ENCODE results near the gene TPX2. TPM values are rescaled to one million over a fixed set of nuclear protein-coding genes. Genes with fewer than 3 reads are reported as not detected.

TPX2 gene
- total RNA-seq, 1 donor from 2014 or later, result 126 TPM

GRCh38 chr20:31707258-31707615 lies 31.9 kb upstream of the TPX2 start:
- no peak for DNase-seq (ENCODE audit: low read depth)
- no peak overlapping the region for H3K4me3 ChIP-seq (ENCODE audit: low read depth, low read length)
- TF ChIP-seq CTCF (conservative IDR thresholded peaks at IDR 0.05; ENCODE audit: low read depth, low read length), result no peak

DNA sequence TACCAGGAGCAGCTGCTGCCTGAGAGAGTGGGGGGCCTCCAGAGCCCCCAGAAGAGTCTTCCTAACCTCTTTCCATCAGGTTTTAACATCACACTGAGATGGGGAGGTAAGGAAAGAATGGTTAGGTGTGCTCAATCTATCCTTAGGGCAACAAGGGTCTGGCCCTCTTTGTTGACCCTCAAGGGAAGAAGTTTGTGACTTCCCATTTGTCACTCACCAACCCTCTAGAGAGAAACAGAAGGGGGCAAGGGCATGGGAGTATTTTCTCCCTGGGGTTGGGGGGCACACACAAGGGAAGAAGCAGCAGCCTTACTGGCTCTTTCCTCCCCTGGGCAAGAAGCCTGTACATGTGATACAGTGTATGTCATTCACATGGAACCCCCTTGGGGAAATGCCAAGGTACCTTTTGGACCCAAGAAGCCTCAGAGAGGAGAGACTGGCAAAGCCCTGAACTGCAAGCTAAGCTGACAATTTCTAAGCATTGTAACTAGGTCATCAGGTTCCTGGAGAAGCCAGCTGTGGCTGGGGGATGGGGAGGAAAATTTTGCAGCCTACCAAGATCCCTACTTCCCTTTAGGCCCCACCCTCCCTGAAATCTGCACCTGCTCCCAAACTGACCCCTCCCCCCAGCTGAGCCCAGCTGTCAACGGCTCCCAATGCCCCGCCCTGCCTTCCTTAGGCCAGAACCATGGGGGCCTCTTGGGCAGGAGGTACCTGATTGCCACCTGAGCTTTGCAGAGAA lies 30.9 kb upstream of the TPX2 start:
- no peak for DNase-seq (ENCODE audit: low read depth)
- no peak for TF ChIP-seq CTCF (conservative IDR thresholded peaks at IDR 0.05; ENCODE audit: low read depth, low read length)
- H3K4me3 ChIP-seq (ENCODE audit: low read depth, low read length), result no peak overlapping the region

DNA sequence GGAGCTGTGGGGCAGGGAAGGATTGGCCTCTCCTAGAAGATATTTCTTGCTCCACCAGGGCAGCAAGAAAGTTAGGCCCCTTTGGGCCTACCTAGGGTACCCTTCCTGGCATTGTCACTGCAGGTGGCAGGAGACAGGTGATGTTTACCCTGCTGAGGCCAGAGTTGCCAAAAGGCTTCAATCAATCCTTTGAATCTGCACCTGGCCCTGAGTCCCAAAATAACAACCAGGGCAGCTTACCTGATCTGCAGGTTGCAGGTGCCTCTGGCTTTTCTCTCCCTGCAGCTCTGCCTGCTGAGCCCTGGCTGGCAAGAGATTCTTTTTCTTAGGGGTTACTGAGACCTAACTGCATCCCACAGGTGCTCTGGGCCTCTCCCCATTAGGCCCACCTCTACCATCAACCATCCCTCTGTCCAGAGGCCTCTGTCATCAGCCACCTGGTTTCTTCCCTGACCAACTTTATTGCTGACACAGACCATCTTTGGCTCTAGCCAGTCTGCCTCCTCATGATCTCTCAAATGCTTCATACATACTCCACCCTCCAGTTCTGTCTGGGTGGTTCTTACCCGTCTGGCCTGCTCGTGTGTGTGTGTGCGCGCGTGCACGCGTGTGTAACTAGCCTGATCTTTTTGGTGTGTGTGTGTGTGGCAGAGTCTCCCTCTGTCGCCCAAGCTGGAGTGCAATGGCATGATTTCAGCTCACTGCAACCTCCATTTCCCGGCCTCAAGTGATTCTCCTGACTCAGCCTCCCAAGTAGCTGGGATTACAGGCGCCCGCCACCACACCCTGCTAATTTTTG lies 30.2 kb upstream of the TPX2 start:
- no peak overlapping the region for H3K4me3 ChIP-seq (ENCODE audit: low read depth, low read length)
- DNase-seq (ENCODE audit: low read depth), result no peak
- no peak for TF ChIP-seq CTCF (conservative IDR thresholded peaks at IDR 0.05; ENCODE audit: low read depth, low read length)

GRCh38 chr20:31709939-31710338 lies 29.2 kb upstream of the TPX2 start:
- H3K4me3 ChIP-seq (ENCODE audit: low read depth, low read length), result no peak overlapping the region
- DNase-seq (ENCODE audit: low read depth), result no peak
- TF ChIP-seq CTCF (conservative IDR thresholded peaks at IDR 0.05; ENCODE audit: low read depth, low read length), result no peak

GRCh38 chr20:31710423-31711108 lies 28.5 kb upstream of the TPX2 start:
- no peak for DNase-seq (ENCODE audit: low read depth)
- no peak overlapping the region for H3K4me3 ChIP-seq (ENCODE audit: low read depth, low read length)
- TF ChIP-seq CTCF (conservative IDR thresholded peaks at IDR 0.05; ENCODE audit: low read depth, low read length), result no peak

DNA sequence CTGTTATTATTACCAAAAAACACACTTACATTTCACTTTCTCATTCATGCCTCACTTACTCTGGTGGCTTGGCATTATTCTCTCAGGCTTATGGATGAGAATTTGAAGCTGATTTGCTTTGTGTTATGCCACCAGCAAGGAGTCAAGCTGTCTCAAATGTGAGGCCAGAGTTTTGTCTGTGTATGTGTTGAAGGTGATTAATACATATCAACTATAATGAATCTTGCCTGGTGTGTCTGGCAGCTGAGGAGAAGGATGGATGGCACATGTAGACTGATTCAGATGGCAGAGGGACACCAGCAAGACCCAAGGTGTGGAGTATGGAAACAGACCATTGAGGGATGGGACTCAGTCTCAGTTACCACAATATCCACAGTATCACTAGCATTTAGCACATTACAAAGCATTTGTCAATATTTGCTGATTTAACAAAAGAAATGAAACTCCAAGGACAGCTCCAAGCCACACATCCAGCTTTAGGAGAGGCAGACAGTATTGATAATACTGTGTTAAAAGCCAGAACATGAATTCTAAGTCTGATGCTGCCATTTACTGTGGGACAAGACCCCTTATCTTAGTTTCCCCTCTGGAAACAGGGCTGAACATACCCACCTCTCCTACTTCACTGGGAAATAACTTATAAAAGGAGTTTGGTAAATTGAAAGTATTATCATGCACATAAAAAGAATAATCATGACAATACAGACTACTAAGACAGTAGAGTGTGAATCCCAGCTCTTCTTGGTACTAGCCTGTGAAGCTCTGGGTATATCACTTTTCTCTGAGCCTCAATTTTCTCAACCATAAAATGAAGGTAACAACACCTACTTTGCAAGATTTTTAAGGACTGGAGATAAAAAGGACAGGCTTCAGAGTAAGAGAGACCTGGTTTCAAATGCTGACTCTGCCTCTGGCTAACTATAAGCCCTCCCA lies 27.6 kb upstream of the TPX2 start:
- H3K4me3 ChIP-seq (ENCODE audit: low read depth, low read length), result peak overlapping the region; percentile 17
- DNase-seq (ENCODE audit: low read depth), result no peak
- no peak for TF ChIP-seq CTCF (conservative IDR thresholded peaks at IDR 0.05; ENCODE audit: low read depth, low read length)
